HL-60 (cell line): ENCODE data around the gene GDPD5.

ENCODE experiments used
- GABPA ChIP-seq: IDR thresholded peaks from 2 replicates; pipeline ENCODE4 v1.6.1; 2012; ENCODE audit warnings: low read depth
- POLR2AphosphoS5 ChIP-seq: IDR thresholded peaks from 2 replicates; pipeline ENCODE4 v1.6.1; 2012; ENCODE audit warnings: low read depth
- TF ChIP-seq, protein P1 (sequence below): IDR thresholded peaks from one replicate; pipeline ENCODE4 v1.5.1; 2011; ENCODE audit warnings: low read length, control low read depth, inconsistent platforms; ENCODE audit not compliant: insufficient read depth

DNA sequence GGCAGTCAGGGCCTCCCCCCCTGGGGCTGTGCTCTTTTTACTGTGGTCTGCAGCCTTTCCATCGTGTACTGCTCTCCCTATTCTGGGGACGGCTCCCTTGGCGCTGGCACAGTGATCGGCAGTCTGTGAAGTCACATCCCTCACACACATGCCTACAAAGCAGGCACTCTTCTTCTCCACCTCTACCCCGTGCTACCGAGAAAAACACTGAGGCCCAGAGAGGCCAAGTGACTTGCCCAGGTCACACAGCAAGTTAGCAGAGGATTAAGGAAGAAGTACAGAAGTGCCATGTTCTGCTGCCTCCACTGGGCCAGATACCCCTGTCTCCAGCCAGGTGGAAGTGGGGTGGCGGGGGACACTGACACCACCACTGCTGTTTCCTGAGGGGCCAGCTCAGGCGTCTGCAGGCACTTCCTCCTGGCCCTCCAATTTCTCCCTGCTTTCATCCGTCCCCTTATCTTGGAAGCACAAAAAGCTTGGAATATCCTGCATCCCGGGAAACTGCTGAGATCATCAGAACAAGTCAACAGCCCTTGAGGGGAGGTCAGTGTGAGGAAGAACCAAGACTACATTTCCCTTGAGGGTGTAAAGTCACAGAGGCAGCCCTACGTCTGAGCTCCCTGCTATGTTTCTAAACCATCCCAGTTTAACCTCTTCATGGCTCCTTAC is 62.5 kb downstream of the GDPD5 start:
- TF ChIP-seq, protein P1, sequence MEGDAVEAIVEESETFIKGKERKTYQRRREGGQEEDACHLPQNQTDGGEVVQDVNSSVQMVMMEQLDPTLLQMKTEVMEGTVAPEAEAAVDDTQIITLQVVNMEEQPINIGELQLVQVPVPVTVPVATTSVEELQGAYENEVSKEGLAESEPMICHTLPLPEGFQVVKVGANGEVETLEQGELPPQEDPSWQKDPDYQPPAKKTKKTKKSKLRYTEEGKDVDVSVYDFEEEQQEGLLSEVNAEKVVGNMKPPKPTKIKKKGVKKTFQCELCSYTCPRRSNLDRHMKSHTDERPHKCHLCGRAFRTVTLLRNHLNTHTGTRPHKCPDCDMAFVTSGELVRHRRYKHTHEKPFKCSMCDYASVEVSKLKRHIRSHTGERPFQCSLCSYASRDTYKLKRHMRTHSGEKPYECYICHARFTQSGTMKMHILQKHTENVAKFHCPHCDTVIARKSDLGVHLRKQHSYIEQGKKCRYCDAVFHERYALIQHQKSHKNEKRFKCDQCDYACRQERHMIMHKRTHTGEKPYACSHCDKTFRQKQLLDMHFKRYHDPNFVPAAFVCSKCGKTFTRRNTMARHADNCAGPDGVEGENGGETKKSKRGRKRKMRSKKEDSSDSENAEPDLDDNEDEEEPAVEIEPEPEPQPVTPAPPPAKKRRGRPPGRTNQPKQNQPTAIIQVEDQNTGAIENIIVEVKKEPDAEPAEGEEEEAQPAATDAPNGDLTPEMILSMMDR = no peak
- no peak for TF ChIP-seq GABPA
- TF ChIP-seq POLR2AphosphoS5 = no peak
